Measurements from ENCODE around the gene GALP.

DNA sequence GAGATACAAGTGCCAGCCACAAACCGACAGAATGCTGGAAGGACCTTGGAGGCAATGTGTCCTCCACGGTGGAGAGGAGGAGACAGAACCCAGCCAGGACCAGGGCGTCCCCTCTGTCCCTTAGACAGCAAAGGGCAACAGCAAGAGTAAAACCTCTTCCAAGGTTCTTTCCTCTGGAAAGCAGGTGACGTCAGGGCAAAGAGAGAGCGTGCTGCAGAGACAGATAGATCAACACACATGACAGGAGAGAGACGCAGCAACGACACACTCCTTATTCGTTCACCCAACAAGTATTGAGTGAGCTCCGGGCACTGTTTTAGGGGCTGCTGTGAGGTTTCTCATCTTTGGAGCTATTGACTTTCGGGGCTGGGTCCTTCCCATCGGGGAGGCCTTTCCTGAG is 1.3 kb upstream of the GALP start:
- TF ChIP-seq, protein P1, sequence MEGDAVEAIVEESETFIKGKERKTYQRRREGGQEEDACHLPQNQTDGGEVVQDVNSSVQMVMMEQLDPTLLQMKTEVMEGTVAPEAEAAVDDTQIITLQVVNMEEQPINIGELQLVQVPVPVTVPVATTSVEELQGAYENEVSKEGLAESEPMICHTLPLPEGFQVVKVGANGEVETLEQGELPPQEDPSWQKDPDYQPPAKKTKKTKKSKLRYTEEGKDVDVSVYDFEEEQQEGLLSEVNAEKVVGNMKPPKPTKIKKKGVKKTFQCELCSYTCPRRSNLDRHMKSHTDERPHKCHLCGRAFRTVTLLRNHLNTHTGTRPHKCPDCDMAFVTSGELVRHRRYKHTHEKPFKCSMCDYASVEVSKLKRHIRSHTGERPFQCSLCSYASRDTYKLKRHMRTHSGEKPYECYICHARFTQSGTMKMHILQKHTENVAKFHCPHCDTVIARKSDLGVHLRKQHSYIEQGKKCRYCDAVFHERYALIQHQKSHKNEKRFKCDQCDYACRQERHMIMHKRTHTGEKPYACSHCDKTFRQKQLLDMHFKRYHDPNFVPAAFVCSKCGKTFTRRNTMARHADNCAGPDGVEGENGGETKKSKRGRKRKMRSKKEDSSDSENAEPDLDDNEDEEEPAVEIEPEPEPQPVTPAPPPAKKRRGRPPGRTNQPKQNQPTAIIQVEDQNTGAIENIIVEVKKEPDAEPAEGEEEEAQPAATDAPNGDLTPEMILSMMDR (IDR thresholded peaks at IDR 0.05; ENCODE audit: low read depth, low read length, poor library complexity, severe bottlenecking) = no peak
- no peak for TF ChIP-seq EZH2phosphoT487 (IDR thresholded peaks at IDR 0.05; ENCODE audit: borderline replicate concordance, low read length)
